HEK293 (cell line): Measurements from ENCODE around the gene HDAC11.

ENCODE experiments used
- CTCF ChIA-PET: fragments of 350-600 bp; formaldehyde crosslinking; extraction: SDS; loops from one replicate; lab custom pipeline; 2021; ENCODE audit warnings: antibody characterized with exemption; lab: Yijun Ruan, JAX
- POLR2A ChIA-PET: fragments of 300-600 bp; formaldehyde crosslinking; extraction: SDS; loops from one replicate; lab custom pipeline; 2020; ENCODE audit warnings: antibody characterized with exemption, inconsistent platforms; lab: Yijun Ruan, JAX
- H3K27ac ChIP-seq: fragments of 200-500 bp; sonication (Bioruptor generic); 2 replicates; pipeline ENCODE4 v1.5.1; 2014; ENCODE audit warnings: low read depth, low read length, control low read depth, inconsistent platforms; ENCODE audit errors: extremely low read depth
- H3K36me3 ChIP-seq, 2 experiments: fragments of 200-500 bp in 1 of 2; sonication (Bioruptor generic) in 1 of 2; 1 replicate in 1 of 2; 2 replicates in 1 of 2; pipeline ENCODE4 v1.5.1; 2014 to 2017; ENCODE audit warnings: inconsistent platforms in 2 of 2, low read length in 2 of 2; ENCODE audit not compliant: control insufficient read depth in 2 of 2, insufficient read depth in 1 of 2
- H3K4me1 ChIP-seq: fragments of 200-500 bp; sonication (Bioruptor generic); 2 replicates; pipeline ENCODE4 v1.5.1; 2014; ENCODE audit warnings: mild to moderate bottlenecking, low read length, inconsistent platforms; ENCODE audit not compliant: control insufficient read depth, insufficient read depth
- H3K4me3 ChIP-seq: 2 replicates; pipeline ENCODE4 v1.5.1; 2011; ENCODE audit warnings: low read depth, mild to moderate bottlenecking, control low read depth, low read length, moderate library complexity
- H3K9me3 ChIP-seq: fragments of 200-500 bp; sonication (Bioruptor generic); 2 replicates; pipeline ENCODE4 v1.5.1; 2014; ENCODE audit warnings: low read depth, low read length, inconsistent platforms; ENCODE audit not compliant: control insufficient read depth, insufficient read depth
- GFI1B ChIP-seq: fragments of 450-650 bp; formaldehyde crosslinking; IDR thresholded peaks from 2 replicates; pipeline ENCODE4 v1.5.1; 2016; ENCODE audit warnings: missing biosample characterization, missing genetic modification characterization
- HIC1 ChIP-seq: fragments of 450-650 bp; formaldehyde crosslinking; IDR thresholded peaks from 2 replicates; pipeline ENCODE4 v1.5.1; 2016; ENCODE audit warnings: missing biosample characterization, missing genetic modification characterization
- KLF8 ChIP-seq: fragments of 450-650 bp; formaldehyde crosslinking; IDR thresholded peaks from 2 replicates; pipeline ENCODE4 v1.5.1; 2016; ENCODE audit warnings: missing biosample characterization, missing genetic modification characterization
- OSR2 ChIP-seq: fragments of 450-650 bp; formaldehyde crosslinking; IDR thresholded peaks from 2 replicates; pipeline ENCODE4 v1.5.1; 2016; ENCODE audit warnings: missing biosample characterization, missing genetic modification characterization
- OVOL3 ChIP-seq: fragments of 450-650 bp; formaldehyde crosslinking; IDR thresholded peaks from 2 replicates; pipeline ENCODE4 v1.5.1; 2016; ENCODE audit warnings: missing biosample characterization, missing genetic modification characterization
- PRDM6 ChIP-seq: fragments of 450-650 bp; formaldehyde crosslinking; IDR thresholded peaks from 2 replicates; pipeline ENCODE4 v1.5.1; 2017; ENCODE audit warnings: missing biosample characterization, missing genetic modification characterization
- SP2 ChIP-seq: fragments of 450-650 bp; formaldehyde crosslinking; IDR thresholded peaks from 2 replicates; pipeline ENCODE4 v1.5.1; 2016; ENCODE audit warnings: missing biosample characterization, missing genetic modification characterization
- ZNF114 ChIP-seq: fragments of 450-650 bp; formaldehyde crosslinking; IDR thresholded peaks from 2 replicates; pipeline ENCODE4 v1.5.0; 2017; ENCODE audit warnings: missing biosample characterization, missing genetic modification characterization
- ZNF266 ChIP-seq: fragments of 450-650 bp; formaldehyde crosslinking; IDR thresholded peaks from 2 replicates; pipeline ENCODE4 v1.5.1; 2016; ENCODE audit warnings: missing biosample characterization, missing genetic modification characterization, low read depth
- ZNF354C ChIP-seq: fragments of 450-650 bp; formaldehyde crosslinking; IDR thresholded peaks from 2 replicates; pipeline ENCODE4 v1.5.1; 2016; ENCODE audit warnings: missing biosample characterization, missing genetic modification characterization, low read depth, borderline replicate concordance
- ZNF433 ChIP-seq: fragments of 450-650 bp; formaldehyde crosslinking; IDR thresholded peaks from 2 replicates; pipeline ENCODE4 v1.5.1; 2016; ENCODE audit warnings: missing biosample characterization, missing genetic modification characterization, low read depth
- ZNF560 ChIP-seq: fragments of 450-650 bp; formaldehyde crosslinking; IDR thresholded peaks from 2 replicates; pipeline ENCODE4 v1.5.1; 2017; ENCODE audit warnings: missing biosample characterization, missing genetic modification characterization, borderline replicate concordance
- ZNF610 ChIP-seq: fragments of 450-650 bp; formaldehyde crosslinking; IDR thresholded peaks from 2 replicates; pipeline ENCODE4 v1.5.1; 2016; ENCODE audit warnings: missing biosample characterization, missing genetic modification characterization, borderline replicate concordance
- ZNF645 ChIP-seq: fragments of 450-650 bp; formaldehyde crosslinking; IDR thresholded peaks from 2 replicates; pipeline ENCODE4; 2016; ENCODE audit warnings: missing biosample characterization, missing genetic modification characterization
- ZNF677 ChIP-seq: fragments of 450-650 bp; IDR thresholded peaks from 2 replicates; pipeline ENCODE4 v1.5.0; 2018; ENCODE audit warnings: missing biosample characterization, mild to moderate bottlenecking, missing genetic modification characterization, moderate library complexity
- TF ChIP-seq, protein P1 (sequence below): fragments of 450-650 bp; formaldehyde crosslinking; IDR thresholded peaks from 2 replicates; pipeline ENCODE4 v1.5.1; 2016; ENCODE audit warnings: missing biosample characterization, missing genetic modification characterization
- TF ChIP-seq, protein P2 (sequence below): fragments of 450-650 bp; formaldehyde crosslinking; IDR thresholded peaks from 2 replicates; pipeline ENCODE4 v1.5.1; 2016; ENCODE audit warnings: missing biosample characterization, missing genetic modification characterization

The HDAC11 gene

DNA sequence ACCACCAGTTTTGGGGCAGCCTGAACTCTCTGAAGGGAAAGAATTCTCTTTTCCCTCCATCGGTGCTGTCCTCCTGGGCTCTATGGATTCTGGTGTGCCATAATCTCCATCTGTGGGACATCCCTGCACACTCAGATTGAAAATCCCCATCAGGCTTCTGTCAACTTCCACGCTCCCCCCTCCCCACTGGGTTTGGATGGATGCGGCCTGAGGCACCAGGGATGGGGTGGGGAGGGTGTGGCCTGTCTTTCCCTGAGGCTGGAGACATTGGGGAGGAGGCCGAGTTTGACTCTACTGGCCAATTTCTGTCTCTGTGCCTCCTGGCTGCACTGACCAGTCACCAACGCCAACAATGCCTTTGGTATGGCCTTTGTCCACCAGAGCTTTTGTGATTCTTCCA, 52.5 kb downstream of the HDAC11 start:
- Histone ChIP-seq H3K36me3 (no peaks in the 10 kb centered on the region), H3K9me3 (no peaks in the 10 kb centered on the region), H3K4me1 (no peaks in the 10 kb centered on the region), H3K4me3 (no peak overlapping the region), H3K27ac (no peak overlapping the region)
- ChIA-PET CTCF (interaction anchor here (1.0 kb wide), 1 partner anchor 18 kb away, joined by 3 read pairs; no protein-coding TSS in a partner anchor), POLR2A (no interaction called here)
- TF ChIP-seq SP2 (no peak), GFI1B (tag by site-specific recombination) (no peak), KLF8 (no peak), PRDM6 (tag by site-specific recombination) (no peak), OSR2 (no peak), ZNF610 (tag by site-specific recombination) (no peak), ZNF677 (tag by site-specific recombination) (no peak), HIC1 (tag by site-specific recombination) (no peak), ZNF645 (tag by site-specific recombination) (no peak), ZNF114 (tag by site-specific recombination) (no peak), ZNF354C (tag by site-specific recombination) (no peak), OVOL3 (tag by site-specific recombination) (no peak), ZNF266 (tag by site-specific recombination) (no peak), ZNF560 (tag by site-specific recombination) (no peak), ZNF433 (no peak)
- TF ChIP-seq, protein P1, sequence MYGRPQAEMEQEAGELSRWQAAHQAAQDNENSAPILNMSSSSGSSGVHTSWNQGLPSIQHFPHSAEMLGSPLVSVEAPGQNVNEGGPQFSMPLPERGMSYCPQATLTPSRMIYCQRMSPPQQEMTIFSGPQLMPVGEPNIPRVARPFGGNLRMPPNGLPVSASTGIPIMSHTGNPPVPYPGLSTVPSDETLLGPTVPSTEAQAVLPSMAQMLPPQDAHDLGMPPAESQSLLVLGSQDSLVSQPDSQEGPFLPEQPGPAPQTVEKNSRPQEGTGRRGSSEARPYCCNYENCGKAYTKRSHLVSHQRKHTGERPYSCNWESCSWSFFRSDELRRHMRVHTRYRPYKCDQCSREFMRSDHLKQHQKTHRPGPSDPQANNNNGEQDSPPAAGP (tag by site-specific recombination), result no peak
- TF ChIP-seq, protein P2, sequence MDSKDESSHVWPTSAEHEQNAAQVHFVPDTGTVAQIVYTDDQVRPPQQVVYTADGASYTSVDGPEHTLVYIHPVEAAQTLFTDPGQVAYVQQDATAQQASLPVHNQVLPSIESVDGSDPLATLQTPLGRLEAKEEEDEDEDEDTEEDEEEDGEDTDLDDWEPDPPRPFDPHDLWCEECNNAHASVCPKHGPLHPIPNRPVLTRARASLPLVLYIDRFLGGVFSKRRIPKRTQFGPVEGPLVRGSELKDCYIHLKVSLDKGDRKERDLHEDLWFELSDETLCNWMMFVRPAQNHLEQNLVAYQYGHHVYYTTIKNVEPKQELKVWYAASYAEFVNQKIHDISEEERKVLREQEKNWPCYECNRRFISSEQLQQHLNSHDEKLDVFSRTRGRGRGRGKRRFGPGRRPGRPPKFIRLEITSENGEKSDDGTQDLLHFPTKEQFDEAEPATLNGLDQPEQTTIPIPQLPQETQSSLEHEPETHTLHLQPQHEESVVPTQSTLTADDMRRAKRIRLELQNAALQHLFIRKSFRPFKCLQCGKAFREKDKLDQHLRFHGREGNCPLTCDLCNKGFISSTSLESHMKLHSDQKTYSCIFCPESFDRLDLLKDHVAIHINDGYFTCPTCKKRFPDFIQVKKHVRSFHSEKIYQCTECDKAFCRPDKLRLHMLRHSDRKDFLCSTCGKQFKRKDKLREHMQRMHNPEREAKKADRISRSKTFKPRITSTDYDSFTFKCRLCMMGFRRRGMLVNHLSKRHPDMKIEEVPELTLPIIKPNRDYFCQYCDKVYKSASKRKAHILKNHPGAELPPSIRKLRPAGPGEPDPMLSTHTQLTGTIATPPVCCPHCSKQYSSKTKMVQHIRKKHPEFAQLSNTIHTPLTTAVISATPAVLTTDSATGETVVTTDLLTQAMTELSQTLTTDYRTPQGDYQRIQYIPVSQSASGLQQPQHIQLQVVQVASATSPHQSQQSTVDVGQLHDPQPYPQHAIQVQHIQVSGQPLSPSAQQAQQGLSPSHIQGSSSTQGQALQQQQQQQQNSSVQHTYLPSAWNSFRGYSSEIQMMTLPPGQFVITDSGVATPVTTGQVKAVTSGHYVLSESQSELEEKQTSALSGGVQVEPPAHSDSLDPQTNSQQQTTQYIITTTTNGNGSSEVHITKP (tag by site-specific recombination), result no peak
